Muscle of back (tissue), 13 donors: ENCODE measurements around the gene STK39. TPM values are rescaled to one million over a fixed set of nuclear protein-coding genes. Genes with fewer than 3 reads are reported as not detected.
"Not testable (repeated sequence)": the region's sequence is repeated elsewhere in the genome, so short reads cannot be mapped to it uniquely, and the experiment has no call there.

Source experiments
- DNase-seq, 3 donors: peaks; one replicate each; pipeline versions ENCODE4 v3.0.0 to v3.0.0-alpha.2; 2013
- long read RNA-seq, 9 donors: transcript quantifications; one replicate each; lab custom pipeline, GENCODE V29; 2026
- polyA plus RNA-seq, 10 donors: library from polyadenylated mRNA; unstranded; fragments of 120-200 nt; gene quantifications; one replicate each; pipeline ENCODE4 v1.2.1, GENCODE V29; 2013; ENCODE audit not compliant: insufficient read length in 10 of 10

STK39 gene
- 10 to 100 TPM; 18.3 to 26.0 (median 21.2) TPM for polyA plus RNA-seq
- long read RNA-seq, donor 1 = 0 reads
- long read RNA-seq, donor 2 = 0 reads
- long read RNA-seq, donor 3 = 0 reads
- long read RNA-seq, donor 4 = 0 reads
- long read RNA-seq, donor 5, partial matches to known transcripts = 0 of 3 reads
- long read RNA-seq, donor 5, other reads (novel, unspliced or antisense) = 0 of 3 reads
- long read RNA-seq, donor 6, partial matches to known transcripts = 0 of 2 reads
- long read RNA-seq, donor 6, other reads (novel, unspliced or antisense) = 0 of 2 reads
- long read RNA-seq, donor 7, partial matches to known transcripts = 0 of 2 reads
- long read RNA-seq, donor 7, other reads (novel, unspliced or antisense) = 0 of 2 reads
- long read RNA-seq, donor 8, partial matches to known transcripts = 0 of 2 reads
- long read RNA-seq, donor 8, other reads (novel, unspliced or antisense) = 0 of 2 reads
- long read RNA-seq, donor 9 = 0 reads

- DNase-seq = peak; percentile 83 to 94 (median 91)
Measured at GRCh38 chr2:168247341-168248261, at the start of gene STK39. Gene STK39, minus strand, starts transcription at chr2:168247595. Its CDS starts 160 bp downstream, at chr2:168247435.

GRCh38 chr2:168295051-168295450 lies 47.7 kb upstream of the STK39 start:
- no peak for DNase-seq

GRCh38 chr2:168294409-168294808 lies 47.0 kb upstream of the STK39 start:
- DNase-seq = no peak

GRCh38 chr2:168293766-168294165 lies 46.4 kb upstream of the STK39 start:
- no peak for DNase-seq

- DNase-seq = no peak
Measured at GRCh38 chr2:168290391-168290790, 43.0 kb upstream of the STK39 start.

- no peak for DNase-seq
Measured at GRCh38 chr2:168289880-168290279, 42.5 kb upstream of the STK39 start.

GRCh38 chr2:168286535-168286934 lies 39.1 kb upstream of the STK39 start:
- no peak for DNase-seq

GRCh38 chr2:168278424-168278888 lies 31.1 kb upstream of the STK39 start:
- no peak for DNase-seq

- DNase-seq = no peak
Measured at GRCh38 chr2:168277276-168277675, 29.9 kb upstream of the STK39 start.

GRCh38 chr2:168272225-168272624 lies 24.8 kb upstream of the STK39 start:
- no peak for DNase-seq

- not testable (repeated sequence) for DNase-seq
Measured at GRCh38 chr2:168262926-168263325, 15.5 kb upstream of the STK39 start.

- DNase-seq = no peak
Measured at GRCh38 chr2:168256448-168256847, 9.1 kb upstream of the STK39 start.

- peak in 2 of 3 donors; percentile 16 to 47 for DNase-seq
Measured at GRCh38 chr2:168255866-168256265, 8.5 kb upstream of the STK39 start.

GRCh38 chr2:168255103-168255502 lies 7.7 kb upstream of the STK39 start:
- no peak for DNase-seq

- DNase-seq = no peak
Measured at GRCh38 chr2:168254158-168254935, 7.0 kb upstream of the STK39 start.

GRCh38 chr2:168253379-168253778 lies 6.0 kb upstream of the STK39 start:
- DNase-seq = no peak

- DNase-seq = no peak
Measured at GRCh38 chr2:168252976-168253375, 5.6 kb upstream of the STK39 start.

- peak; percentile 41 to 83 (median 56) for DNase-seq
Measured at GRCh38 chr2:168246483-168247340, 683 bp downstream of the STK39 start.

- DNase-seq = no peak
Measured at GRCh38 chr2:168246072-168246482, 1.3 kb downstream of the STK39 start.

- DNase-seq = peak in 1 of 3 donors; percentile 34
Measured at GRCh38 chr2:168245074-168245825, 2.1 kb downstream of the STK39 start.
